Activated T-cell treated with anti-CD3 and anti-CD28 coated beads, Interleukin-2, amount 50 U/mL, for 24 hours (primary cell): Measurements from ENCODE around the gene ITGA2B.
"Not testable (repeated sequence)": the region's sequence is repeated elsewhere in the genome, so short reads cannot be mapped to it uniquely, and the experiment has no call there.

Experiments used
- DNase-seq: peaks from one replicate; pipeline ENCODE4 v3.0.0-alpha.2; 2020
- H3K27ac Mint-ChIP-seq: 2 replicates; pipeline ENCODE4 v1.8.0; 2020; ENCODE audit warnings: mild to moderate bottlenecking, mixed read lengths
- H3K27me3 Mint-ChIP-seq: 2 replicates; pipeline ENCODE4 v1.8.0; 2020; ENCODE audit warnings: mixed read lengths
- H3K36me3 Mint-ChIP-seq: 2 replicates; pipeline ENCODE4 v1.8.0; 2020; ENCODE audit warnings: low read depth, mixed read lengths
- H3K4me1 Mint-ChIP-seq: 2 replicates; pipeline ENCODE4 v1.8.0; 2020; ENCODE audit warnings: low read depth, mixed read lengths
- H3K4me3 Mint-ChIP-seq: 2 replicates; pipeline ENCODE4 v1.8.0; 2020; ENCODE audit warnings: mild to moderate bottlenecking, moderate library complexity, mixed read lengths
- H3K9me3 Mint-ChIP-seq: 2 replicates; pipeline ENCODE4 v1.8.0; 2020; ENCODE audit warnings: mixed read lengths

Gene ITGA2B

GRCh38 chr17:44383363-44383762 lies 6.1 kb downstream of the ITGA2B start:
- H3K9me3 Mint-ChIP-seq: no peaks in the 10 kb centered on the region
- H3K27ac Mint-ChIP-seq: no peak overlapping the region
- no peak for DNase-seq
- no peaks in the 10 kb centered on the region for H3K36me3 Mint-ChIP-seq
- peaks cover 16% of the 10 kb centered on the region for H3K4me1 Mint-ChIP-seq
- peaks cover 22% of the 10 kb centered on the region for H3K27me3 Mint-ChIP-seq
- no peak overlapping the region for H3K4me3 Mint-ChIP-seq

- no peaks in the 10 kb centered on the region for H3K9me3 Mint-ChIP-seq
- H3K27me3 Mint-ChIP-seq: peaks cover 20% of the 10 kb centered on the region
- H3K4me1 Mint-ChIP-seq: peaks cover 16% of the 10 kb centered on the region
- H3K36me3 Mint-ChIP-seq: no peaks in the 10 kb centered on the region
- no peak for DNase-seq
- no peak overlapping the region for H3K4me3 Mint-ChIP-seq
- H3K27ac Mint-ChIP-seq: no peak overlapping the region
Measured at GRCh38 chr17:44382917-44383316, 6.5 kb downstream of the ITGA2B start.

GRCh38 chr17:44381810-44382305 lies 7.6 kb downstream of the ITGA2B start:
- Mint-ChIP-seq H3K9me3 (no peaks in the 10 kb centered on the region), H3K36me3 (no peaks in the 10 kb centered on the region), H3K4me1 (peaks cover 16% of the 10 kb centered on the region), H3K27me3 (peaks cover 19% of the 10 kb centered on the region), H3K27ac (no peak overlapping the region), H3K4me3 (no peak overlapping the region)
- no peak for DNase-seq

GRCh38 chr17:44380767-44381166 lies 8.7 kb downstream of the ITGA2B start:
- H3K4me3 Mint-ChIP-seq: no peak overlapping the region
- H3K27ac Mint-ChIP-seq: no peak overlapping the region
- H3K27me3 Mint-ChIP-seq: peaks cover 21% of the 10 kb centered on the region
- no peaks in the 10 kb centered on the region for H3K9me3 Mint-ChIP-seq
- H3K36me3 Mint-ChIP-seq: no peaks in the 10 kb centered on the region
- no peak for DNase-seq
- peaks cover 8% of the 10 kb centered on the region for H3K4me1 Mint-ChIP-seq

GRCh38 chr17:44379887-44380286 lies 9.6 kb downstream of the ITGA2B start:
- Mint-ChIP-seq H3K9me3 (no peaks in the 10 kb centered on the region), H3K27ac (no peak overlapping the region), H3K27me3 (peaks cover 20% of the 10 kb centered on the region), H3K4me1 (peaks cover 4% of the 10 kb centered on the region), H3K36me3 (no peaks in the 10 kb centered on the region), H3K4me3 (no peak overlapping the region)
- DNase-seq: no peak

GRCh38 chr17:44378171-44378705 lies 11.2 kb downstream of the ITGA2B start:
- DNase-seq: no peak
- Mint-ChIP-seq H3K9me3 (no peaks in the 10 kb centered on the region), H3K27me3 (peaks cover 22% of the 10 kb centered on the region), H3K4me3 (no peak overlapping the region), H3K27ac (no peak overlapping the region), H3K4me1 (no peaks in the 10 kb centered on the region), H3K36me3 (no peaks in the 10 kb centered on the region)

- peaks cover 24% of the 10 kb centered on the region for H3K27me3 Mint-ChIP-seq
Measured at GRCh38 chr17:44376779-44377178, 12.7 kb downstream of the ITGA2B start.

GRCh38 chr17:44376124-44376523 lies 13.3 kb downstream of the ITGA2B start:
- DNase-seq: no peak
- Mint-ChIP-seq H3K27ac (no peak overlapping the region), H3K9me3 (no peaks in the 10 kb centered on the region), H3K4me1 (no peaks in the 10 kb centered on the region), H3K27me3 (peaks cover 28% of the 10 kb centered on the region), H3K4me3 (no peak overlapping the region), H3K36me3 (no peaks in the 10 kb centered on the region)

More at GRCh38 chr17:44376779-44377178, 12.7 kb downstream of the ITGA2B start:
- Mint-ChIP-seq H3K9me3 (no peaks in the 10 kb centered on the region), H3K36me3 (no peaks in the 10 kb centered on the region), H3K4me3 (no peak overlapping the region), H3K4me1 (no peaks in the 10 kb centered on the region), H3K27ac (no peak overlapping the region)
- no peak for DNase-seq

- Mint-ChIP-seq H3K36me3 (no peaks in the 10 kb centered on the region), H3K4me1 (no peaks in the 10 kb centered on the region), H3K4me3 (no peak overlapping the region), H3K27ac (no peak overlapping the region), H3K9me3 (no peaks in the 10 kb centered on the region), H3K27me3 (peaks cover 32% of the 10 kb centered on the region)
- DNase-seq: no peak
Measured at GRCh38 chr17:44375196-44376017, 14.0 kb downstream of the ITGA2B start.

- no peaks in the 10 kb centered on the region for H3K4me1 Mint-ChIP-seq
- H3K9me3 Mint-ChIP-seq: no peaks in the 10 kb centered on the region
- DNase-seq: no peak
- H3K27me3 Mint-ChIP-seq: peaks cover 36% of the 10 kb centered on the region
- no peaks in the 10 kb centered on the region for H3K36me3 Mint-ChIP-seq
- H3K27ac Mint-ChIP-seq: no peak overlapping the region
- no peak overlapping the region for H3K4me3 Mint-ChIP-seq
Measured at GRCh38 chr17:44374306-44375195, 14.9 kb downstream of the ITGA2B start.

- H3K36me3 Mint-ChIP-seq: no peaks in the 10 kb centered on the region
- no peaks in the 10 kb centered on the region for H3K9me3 Mint-ChIP-seq
- no peaks in the 10 kb centered on the region for H3K4me1 Mint-ChIP-seq
- no peak overlapping the region for H3K27ac Mint-ChIP-seq
- DNase-seq: no peak
- peaks cover 48% of the 10 kb centered on the region for H3K27me3 Mint-ChIP-seq
- no peak overlapping the region for H3K4me3 Mint-ChIP-seq
Measured at GRCh38 chr17:44372036-44372435, 17.4 kb downstream of the ITGA2B start.

- not testable (repeated sequence) for H3K4me1 Mint-ChIP-seq, H3K9me3 Mint-ChIP-seq, H3K36me3 Mint-ChIP-seq, DNase-seq, H3K27ac Mint-ChIP-seq
- H3K4me3 Mint-ChIP-seq: peak overlapping the region; percentile 47
- H3K27me3 Mint-ChIP-seq: peaks cover 59% of the 10 kb centered on the region
Measured at GRCh38 chr17:44369414-44370023, 19.9 kb downstream of the ITGA2B start.

- not testable (repeated sequence) for H3K27ac Mint-ChIP-seq, H3K4me3 Mint-ChIP-seq, H3K4me1 Mint-ChIP-seq, DNase-seq, H3K36me3 Mint-ChIP-seq, H3K9me3 Mint-ChIP-seq
- peaks cover 52% of the 10 kb centered on the region for H3K27me3 Mint-ChIP-seq
Measured at GRCh38 chr17:44368391-44369243, 20.8 kb downstream of the ITGA2B start.
